Glomerular visceral epithelial cell (primary cell): ENCODE measurements around the gene MKKS.
"Not testable (repeated sequence)": the region's sequence is repeated elsewhere in the genome, so short reads cannot be mapped to it uniquely, and the experiment has no call there.

Source experiments
- DNase-seq: peaks from one replicate; pipeline ENCODE4 v3.0.0-alpha.2; 2016; ENCODE audit errors: extremely low spot score

MKKS gene

DNA sequence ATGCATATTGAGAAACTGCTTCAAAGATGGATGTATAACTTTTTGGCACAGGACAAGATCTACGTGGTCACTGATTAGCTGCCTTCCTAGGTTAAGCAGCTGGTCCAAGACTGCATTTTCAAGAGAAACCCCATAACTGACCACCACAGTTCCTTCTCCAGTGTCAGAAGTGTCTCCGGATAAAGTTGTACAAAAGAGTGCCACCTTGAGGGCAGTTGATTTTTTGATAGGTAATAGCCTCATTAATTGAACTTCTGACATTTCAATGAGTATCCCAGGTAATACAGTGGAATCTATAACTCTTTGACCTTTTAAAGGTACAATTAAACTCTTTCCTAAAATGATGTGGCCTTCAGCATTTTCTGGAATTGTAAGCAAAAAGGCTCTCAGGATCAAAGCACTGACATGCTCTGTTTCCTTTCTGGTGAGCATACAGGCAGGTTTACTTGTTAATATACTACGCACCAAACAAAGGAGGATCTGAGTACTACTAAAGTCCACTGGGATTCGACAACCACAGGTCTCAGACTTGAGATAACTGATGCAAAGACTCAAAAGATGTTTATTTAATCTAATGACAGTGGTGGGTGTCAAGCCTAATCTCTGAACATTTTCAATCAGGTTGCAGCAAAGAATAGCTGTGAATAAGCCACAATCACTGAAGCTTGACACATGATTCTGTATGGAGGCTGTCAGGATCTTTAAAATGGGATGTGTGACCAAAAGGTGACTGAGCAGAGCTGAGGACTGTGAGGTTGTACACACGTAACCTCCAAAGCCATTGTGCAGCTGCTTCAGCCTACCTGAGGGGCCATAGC, 21.2 kb downstream of the MKKS start:
- DNase-seq, result peak; percentile 7

DNA sequence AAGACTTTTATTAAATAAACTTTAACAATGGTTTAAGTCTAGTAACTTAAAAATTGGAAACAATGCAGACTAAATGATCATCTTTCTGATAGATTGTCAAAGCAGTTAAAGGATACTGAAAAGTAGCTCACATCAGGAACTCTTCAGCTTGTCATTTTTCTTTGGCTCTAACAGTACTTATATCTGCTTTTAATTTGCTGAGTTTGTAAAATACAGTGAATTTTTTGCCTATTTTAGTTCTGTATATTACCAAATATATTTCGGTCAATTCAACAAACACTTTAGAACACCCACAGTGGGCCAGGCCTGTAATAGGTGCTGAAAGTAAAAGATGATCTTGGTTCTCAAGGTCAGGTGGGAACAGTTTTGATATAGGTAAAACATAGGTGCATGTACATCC, 22.3 kb downstream of the MKKS start:
- no peak for DNase-seq

DNA sequence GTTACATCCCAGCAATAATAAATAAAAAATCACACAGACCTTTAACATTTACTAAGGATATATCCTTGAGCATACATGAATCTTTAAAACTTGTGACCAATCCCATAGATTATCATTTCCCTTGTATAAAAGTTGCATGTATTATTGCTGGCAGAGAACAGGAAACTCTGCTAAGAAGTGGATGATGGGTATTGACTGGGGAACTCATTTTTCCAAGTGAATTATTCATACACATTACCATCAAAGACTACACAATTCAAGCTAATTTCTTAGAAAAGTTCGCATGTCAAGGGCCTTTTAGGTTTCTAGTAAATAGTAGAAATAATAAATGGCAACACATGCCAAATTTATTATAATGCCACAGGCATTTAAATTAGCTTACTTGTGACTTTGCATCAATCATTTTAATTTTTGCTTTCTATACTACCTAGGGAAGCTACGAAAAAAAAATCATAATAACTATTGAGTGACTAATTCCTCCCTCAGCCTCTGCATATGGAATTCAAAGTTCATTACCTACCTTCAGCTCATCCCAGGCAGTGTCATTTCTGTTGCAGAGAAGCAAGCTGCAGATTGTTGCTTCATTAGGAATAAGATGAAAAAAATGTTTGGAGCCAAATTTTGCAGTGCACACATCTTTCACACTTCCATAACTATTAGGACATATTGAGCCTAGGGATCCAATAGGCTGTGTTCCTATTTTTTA, 25.8 kb downstream of the MKKS start:
- no peak for DNase-seq

DNA sequence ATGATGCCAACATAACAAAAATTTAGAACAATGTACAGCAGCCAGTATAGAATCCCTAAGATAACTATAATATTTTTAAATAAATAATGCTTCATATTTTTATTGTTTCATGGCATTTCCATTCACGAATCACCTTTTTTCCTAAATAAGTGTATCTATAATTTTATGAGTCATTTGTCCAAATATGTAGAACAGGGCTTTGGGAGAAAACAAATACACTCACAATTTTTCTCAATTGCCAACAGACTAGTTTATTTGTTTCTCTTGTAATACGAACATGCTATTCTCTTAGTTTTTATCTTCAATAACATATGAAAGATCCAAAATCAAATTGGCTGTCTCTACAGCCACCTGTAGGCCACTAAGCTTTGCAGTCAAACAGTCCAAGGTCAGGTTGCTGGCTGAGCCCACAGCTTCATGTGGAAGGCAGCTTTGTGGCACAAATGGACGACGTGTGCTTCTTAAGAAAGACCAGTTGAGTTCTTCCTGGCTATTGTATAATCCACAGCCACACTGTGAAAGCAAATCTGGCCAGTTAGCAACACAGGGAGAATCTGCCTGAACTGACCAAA, 29.0 kb downstream of the MKKS start:
- no peak for DNase-seq

DNA sequence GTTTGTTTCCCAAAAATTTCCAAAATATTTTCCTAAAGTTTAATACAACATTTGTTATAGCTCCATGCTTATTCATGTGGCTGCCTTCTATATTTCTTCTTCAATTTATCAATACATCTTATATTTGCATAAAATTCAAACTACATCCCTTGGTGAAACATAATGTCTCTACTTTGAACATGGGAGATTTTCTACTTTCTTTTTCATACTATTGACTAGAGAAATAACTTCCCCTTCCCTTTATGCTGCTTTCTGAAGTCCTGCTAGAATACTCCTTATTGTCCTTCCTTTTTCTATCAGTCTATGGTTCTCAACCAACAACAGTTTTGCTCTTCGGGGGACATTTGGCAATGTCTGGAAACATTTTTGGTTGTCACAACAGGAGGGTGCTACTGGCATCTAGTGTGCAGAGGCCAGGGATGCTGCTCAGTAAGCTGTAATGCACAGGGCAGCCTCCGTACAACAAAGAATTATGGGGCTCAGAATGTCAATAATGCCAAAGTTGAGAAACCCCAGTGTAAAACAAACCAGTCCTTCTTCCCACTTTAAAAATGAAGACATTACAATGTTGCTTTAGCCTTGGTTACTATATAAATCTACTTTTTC, 29.9 kb downstream of the MKKS start:
- no peak for DNase-seq

DNA sequence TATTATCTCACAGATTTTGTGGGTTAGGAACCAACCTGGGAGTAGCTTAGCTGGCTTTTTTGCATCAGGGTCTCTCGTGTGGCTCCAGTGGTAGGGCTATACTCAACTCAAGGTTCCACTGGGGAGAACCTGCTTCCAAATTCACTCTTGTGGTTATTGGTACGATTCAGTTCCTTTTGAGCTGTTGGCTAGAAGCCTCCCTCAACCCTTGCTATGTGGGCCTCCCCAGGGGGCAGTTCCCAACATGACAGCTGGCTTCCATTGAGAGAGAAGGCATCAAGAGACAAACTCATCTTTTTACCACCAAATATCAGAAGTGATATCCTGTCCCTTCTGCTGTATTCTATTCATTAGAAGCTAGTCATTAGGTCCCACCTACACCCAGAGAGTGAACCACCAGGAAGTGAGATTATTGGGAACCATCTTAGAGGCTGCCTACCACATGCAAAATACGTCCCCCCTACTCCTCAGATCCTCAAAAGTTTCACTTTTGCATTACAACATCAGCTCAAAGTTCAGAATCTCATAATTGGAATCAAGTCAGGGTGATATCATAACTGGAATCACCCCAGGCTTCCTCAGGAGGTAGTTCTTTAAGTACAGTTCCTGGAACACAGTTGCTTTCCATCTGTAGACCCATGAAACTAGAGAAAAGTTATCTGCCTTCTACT, 30.9 kb downstream of the MKKS start:
- DNase-seq, result no peak

DNA sequence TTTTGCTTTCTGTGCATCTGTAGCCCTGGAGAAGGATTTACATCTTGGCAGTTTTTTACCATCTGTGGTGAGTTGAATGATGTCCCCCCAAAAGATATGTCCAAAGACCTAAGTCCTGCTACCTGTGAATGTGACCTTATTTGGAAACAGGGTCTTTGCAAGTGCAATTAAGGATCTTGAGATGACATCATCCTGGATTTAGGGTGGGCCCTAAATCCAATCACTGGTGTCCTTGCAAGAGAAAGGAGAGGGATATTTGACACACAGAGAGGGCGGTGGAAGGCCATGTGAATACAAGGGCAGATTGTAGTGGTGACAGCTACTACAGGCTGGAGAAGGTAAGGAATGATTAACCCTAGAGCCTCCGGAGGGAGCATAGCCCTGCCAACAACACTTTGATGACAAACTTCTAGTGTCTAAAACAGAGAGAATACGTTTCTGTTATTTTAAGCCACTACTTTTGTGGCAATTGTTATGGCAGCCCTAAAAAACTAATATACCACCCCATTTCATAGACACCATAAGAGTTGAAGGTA, 35.1 kb downstream of the MKKS start:
- DNase-seq, result no peak

DNA sequence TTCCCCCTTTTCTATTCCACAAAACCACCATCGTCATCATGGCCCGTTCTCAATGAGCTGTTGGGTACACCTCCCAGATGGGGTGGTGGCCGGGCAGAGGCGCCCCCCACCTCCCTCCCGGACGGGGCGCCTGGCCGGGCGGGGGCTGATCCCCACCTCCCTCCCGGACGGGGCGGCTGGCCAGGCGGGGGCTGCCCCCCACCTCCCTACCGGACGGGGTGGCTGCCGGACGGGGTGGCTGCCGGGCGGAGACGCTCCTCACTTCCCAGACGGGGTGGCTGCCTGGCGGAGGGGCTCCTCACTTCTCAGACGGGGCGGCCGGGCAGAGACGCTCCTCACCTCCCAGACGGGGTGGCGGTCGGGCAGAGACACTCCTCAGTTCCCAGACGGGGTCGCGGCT, 39.3 kb downstream of the MKKS start:
- DNase-seq, result not testable (repeated sequence)

DNA sequence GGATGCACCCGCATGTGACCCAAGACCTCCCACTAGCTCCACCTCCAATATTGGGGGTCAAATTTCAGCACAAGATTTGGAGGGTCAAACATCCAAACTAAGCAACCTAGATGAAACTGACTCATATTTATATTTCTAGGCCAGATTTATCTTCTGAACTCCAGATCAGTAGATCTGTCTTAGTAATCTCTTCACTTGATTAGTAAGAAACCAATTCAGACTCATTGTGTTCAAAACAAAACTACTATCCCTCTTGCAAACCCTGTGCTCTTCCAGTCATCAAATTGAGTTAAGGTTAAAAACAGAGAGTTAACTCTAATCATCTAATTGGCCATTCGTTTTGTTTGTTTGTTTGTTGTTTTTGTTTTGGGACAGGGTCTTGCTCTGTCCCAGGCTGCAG, 43.3 kb downstream of the MKKS start:
- DNase-seq, result no peak

DNA sequence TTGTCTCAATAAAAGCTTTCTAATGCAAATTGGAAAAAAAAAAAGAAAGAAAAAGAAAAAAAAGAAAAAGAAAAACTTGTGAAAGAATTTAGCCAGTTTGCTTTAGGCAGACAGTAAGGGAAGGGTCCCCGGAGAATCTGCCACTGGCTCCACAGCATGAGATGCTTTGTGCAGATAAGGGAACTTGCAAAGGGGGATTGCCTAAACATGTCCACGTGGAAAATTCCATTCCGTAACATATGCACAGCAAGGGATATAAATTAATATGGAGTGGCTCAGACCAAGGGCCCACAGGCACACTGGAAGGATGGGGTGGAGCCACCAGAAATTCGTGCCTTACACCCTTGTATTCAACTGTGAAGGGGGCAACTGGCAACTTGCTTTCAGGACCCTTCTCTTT, 45.4 kb downstream of the MKKS start:
- no peak for DNase-seq

DNA sequence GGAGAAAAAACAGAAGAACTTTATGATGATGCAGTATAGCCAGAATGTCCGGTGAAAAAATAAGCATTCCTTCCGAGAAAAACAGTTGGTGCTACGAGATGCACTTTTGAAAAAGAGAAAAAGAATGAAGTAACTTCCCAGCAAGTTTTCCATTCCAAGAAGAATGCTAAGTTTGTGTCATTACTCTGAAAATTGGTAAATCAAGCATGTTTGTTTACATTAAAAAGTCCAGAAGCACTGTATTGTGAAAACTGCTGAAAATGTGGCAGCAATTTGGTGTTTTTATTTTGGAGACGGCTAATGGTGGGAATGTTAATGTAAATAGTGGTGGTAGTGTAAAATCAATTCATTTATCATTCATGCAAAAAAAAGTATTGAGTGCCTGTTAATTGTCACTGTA, 46.3 kb downstream of the MKKS start:
- DNase-seq, result no peak

DNA sequence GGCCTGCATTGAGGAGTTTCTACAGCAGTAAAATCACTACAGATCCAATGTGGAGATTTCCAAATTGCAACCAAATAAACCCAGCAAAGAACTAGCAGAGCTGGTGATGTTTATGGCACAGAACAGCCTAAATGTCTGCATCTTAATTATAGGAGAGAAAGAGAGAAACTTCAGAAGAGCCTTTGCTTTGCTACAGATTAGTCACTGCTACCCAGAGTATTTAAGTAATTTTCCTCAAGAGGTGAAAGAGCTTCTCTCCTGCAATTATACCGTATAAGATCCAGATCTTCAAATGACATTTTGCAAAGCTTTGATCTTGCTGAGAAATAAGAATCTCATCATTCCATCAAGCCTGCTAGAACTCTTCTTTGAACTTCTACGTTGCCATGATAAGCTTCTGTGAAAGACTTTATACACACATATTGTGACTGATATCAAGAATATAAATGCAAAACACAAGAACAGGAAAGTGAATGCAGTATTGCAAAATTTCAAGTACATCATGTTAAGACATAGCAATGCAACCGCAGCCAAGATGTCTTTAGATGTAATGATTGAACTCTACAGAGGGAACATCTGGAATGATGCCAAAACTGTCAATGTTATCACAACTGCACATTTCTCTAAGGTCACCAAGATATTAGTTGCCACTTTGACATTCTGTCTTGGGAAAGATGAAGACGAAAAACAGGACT, 48.0 kb downstream of the MKKS start:
- no peak for DNase-seq

DNA sequence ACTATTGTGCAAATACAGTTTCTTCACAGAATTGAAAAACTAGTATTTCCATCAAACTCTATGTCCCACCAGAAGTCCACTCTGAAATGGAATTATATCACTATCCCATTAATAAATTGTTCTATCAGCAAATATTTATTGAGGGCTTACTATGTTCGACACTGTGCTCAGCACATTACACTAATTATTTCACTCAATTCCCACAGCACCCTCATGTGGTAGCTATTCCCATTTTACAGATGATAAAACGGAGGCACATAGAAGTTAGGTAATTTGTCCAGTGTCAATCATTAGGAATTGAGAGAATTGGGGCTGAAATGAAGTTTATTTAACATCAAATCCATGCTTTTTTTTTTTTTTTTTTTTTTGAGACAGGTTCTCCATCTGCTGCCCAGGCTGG, 52.5 kb downstream of the MKKS start:
- no peak for DNase-seq

DNA sequence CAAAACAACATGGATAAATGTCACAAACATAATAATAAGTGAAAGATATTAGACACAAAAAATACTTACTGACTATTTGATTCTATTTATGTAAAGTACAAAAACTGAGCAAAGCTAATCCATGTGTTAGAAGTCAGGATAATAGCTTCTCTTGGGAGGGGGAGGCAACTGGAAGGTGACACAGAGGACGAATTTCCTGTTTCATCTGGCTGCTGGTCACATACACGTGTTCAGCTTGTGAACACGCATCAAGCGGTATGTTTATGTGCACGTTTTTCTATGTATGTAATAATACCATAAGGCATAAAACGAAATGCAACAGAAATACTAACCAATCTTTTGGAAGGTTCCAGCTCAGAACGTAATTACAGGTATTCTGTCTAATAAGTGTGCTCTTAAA, 54.3 kb downstream of the MKKS start:
- no peak for DNase-seq

DNA sequence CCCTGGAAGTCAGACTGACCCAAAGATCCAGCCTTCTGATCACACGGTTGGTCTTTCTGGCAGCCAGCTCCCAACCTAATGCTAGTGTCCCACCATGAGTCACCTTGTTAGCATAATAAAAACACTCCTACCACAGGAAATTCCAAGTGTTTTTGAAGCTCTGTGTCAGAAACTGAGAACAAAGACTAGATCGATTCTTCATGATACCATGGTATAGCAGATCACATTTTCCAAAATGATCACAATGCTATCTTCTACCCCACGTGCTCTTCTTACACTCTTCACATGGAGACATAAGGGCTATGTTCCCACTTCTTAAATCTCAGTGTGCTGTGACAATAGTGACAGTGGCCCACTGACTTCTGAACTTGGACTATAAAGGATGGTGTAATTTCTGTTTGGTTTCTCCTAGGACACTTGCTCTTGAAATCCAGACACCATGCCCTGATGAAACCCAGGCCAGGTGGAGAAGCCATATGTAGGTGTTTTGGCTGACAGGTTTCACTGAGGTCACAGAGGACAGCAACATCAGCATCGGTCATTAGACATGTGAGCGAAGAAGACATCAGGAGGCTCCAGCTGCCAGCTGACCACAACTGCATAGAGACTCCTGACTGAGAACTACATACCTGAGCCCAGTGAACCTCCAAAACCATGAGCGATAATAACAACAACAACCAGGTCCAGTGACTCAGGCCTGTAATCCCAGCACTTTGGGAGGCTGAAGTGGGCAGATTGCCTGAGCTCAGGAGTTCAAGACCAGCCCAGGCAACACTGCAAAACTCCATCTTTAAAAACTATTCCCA, 57.5 kb downstream of the MKKS start:
- peak; percentile 21 for DNase-seq

DNA sequence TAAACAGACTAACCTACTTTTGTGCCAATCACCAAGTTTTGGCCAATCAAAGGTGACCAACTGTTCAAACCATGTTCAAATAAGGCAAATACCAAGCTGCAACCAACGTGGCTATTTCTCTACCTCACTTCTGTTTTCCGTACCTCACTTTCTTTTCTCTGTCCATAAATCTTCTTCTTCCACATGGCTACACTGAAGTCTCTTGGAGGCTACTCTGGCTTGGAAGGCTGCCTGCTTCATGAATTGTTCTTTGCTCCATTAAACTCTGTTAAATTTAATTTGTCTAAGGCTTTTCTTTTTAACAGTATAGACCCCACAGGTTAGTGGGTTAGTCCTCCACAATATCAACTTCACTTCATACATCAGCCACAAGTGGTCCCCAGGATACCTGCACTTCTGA, 58.8 kb downstream of the MKKS start:
- DNase-seq, result no peak

DNA sequence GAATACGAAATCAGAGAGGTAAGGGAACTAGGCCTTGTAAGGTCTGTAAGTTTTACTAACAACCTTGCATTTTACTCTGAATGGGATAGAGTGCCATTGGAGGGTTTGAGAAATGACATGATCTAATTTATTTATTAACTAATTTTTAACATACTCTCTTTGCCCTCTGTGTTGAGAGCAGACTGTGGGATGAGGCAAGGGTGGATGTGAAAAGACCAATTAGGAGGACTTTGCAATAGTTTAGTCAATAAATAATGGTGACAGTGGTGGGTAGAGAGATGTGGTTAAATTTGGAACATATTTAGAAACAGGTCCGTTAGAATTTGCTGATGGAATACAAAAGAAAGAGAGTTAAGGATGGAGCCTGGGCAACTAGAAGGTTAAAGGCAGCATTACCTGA, 60.0 kb downstream of the MKKS start:
- no peak for DNase-seq

DNA sequence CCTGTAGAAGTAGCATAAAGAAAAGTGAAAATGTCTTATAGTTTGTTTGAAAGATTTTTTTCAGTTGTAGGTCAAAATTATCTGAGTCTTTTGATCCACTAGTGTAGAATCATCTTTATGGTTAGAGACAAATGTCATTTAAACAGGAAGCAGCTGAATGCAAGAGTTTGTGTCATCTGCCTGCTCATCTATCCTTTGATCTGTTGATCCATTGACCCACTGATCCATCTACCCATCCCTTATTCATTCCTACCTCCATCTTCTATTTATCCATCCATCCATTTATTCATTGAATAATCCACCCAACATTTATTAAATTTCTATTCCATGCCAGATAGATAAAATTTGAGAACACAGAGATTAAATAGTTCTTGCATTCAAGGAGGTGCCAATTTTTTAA, 62.6 kb downstream of the MKKS start:
- DNase-seq, result no peak

DNA sequence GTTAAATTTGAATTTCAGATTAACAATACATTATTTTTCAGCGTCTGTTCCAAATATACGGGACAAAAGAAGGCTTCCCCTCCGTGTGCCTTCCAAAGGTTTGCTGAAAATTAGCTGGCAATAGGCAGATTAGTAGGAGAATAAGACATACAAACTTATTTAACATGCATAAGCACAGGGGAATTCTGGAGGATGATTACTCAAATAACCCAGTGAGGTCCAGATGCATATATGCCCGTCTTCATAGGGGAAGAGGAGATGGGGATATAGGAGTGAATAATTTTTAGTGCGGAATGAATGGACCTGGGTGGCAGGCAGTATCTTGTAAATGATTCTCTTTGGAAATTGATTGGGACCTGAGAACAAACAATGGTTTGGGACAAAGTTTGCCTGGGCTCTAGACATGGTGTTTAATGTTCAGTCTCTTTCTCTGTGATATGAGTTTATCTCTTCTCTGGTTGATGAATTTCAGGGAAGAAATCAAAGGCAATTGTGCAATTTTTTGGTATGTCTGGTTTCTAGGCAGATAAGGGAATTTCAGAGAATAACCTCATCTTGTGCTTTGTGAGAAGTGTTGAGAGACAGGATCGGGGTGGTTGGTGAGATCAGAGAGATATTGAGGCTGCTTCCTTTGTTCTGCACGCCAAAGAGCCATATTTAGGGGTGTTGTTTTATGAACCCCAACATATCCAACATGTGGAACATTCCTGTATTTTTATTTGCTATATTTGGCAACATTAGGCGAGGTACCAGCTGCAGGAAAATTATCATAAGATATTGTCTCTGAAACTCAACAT, 63.7 kb downstream of the MKKS start:
- no peak for DNase-seq

DNA sequence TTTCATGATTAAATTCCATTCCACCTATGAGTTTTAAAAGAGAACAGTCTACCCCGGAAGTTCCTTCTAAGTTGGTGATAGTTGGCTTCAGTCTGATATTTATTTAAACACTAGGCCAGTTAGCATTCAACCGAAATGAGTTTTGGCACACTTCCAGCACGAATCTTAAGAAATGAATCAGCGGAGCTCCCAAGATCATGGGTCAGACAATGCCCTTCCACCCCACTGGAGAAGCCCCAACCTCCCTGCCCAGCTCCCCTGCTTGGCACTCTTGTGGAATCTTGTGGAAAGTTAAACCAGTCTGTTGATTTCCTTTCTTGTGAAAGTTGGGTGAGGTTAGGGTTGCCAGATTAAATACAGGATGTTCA, 64.3 kb downstream of the MKKS start:
- DNase-seq, result peak; percentile 86
